ENCODE data around the gene HTT. TPM values are rescaled to one million over a fixed set of nuclear protein-coding genes. Genes with fewer than 3 reads are reported as not detected.

HTT gene
- total RNA-seq, 2 donors from 2014 or later = 18.1 to 30.5 TPM

- no peaks in the 10 kb centered on the region for H3K36me3 ChIP-seq
- H3K27me3 ChIP-seq = no peaks in the 10 kb centered on the region
- H3K9me3 ChIP-seq = no peaks in the 10 kb centered on the region
- no peak overlapping the region for H3K27ac ChIP-seq
- no peak overlapping the region for H3K4me3 ChIP-seq
- H3K4me1 ChIP-seq = no peaks in the 10 kb centered on the region
- TF ChIP-seq CTCF (IDR thresholded peaks at IDR 0.05) = no peak
- no peak for DNase-seq (ENCODE audit: low spot score)
Observed at GRCh38 chr4:3250956-3251690, 176.6 kb downstream of the HTT start.

GRCh38 chr4:3251691-3252479, 177.4 kb downstream of the HTT start:
- H3K27me3 ChIP-seq = no peaks in the 10 kb centered on the region
- H3K36me3 ChIP-seq = no peaks in the 10 kb centered on the region
- H3K9me3 ChIP-seq = no peaks in the 10 kb centered on the region
- H3K4me3 ChIP-seq = no peak overlapping the region
- no peak overlapping the region for H3K27ac ChIP-seq
- no peak for TF ChIP-seq CTCF (IDR thresholded peaks at IDR 0.05)
- DNase-seq (ENCODE audit: low spot score) = no peak
- H3K4me1 ChIP-seq = no peaks in the 10 kb centered on the region

GRCh38 chr4:3252480-3252828, 178.0 kb downstream of the HTT start:
- no peaks in the 10 kb centered on the region for H3K27me3 ChIP-seq
- H3K4me1 ChIP-seq = no peaks in the 10 kb centered on the region
- DNase-seq (ENCODE audit: low spot score) = no peak
- H3K4me3 ChIP-seq = no peak overlapping the region
- H3K9me3 ChIP-seq = no peaks in the 10 kb centered on the region
- TF ChIP-seq CTCF (IDR thresholded peaks at IDR 0.05) = no peak
- no peak overlapping the region for H3K27ac ChIP-seq
- no peaks in the 10 kb centered on the region for H3K36me3 ChIP-seq

GRCh38 chr4:3252831-3253641, 178.6 kb downstream of the HTT start:
- Histone ChIP-seq H3K36me3 (no peaks in the 10 kb centered on the region), H3K27me3 (no peaks in the 10 kb centered on the region), H3K4me1 (no peaks in the 10 kb centered on the region), H3K4me3 (no peak overlapping the region), H3K9me3 (no peaks in the 10 kb centered on the region), H3K27ac (no peak overlapping the region)
- DNase-seq (ENCODE audit: low spot score) = no peak
- no peak for TF ChIP-seq CTCF (IDR thresholded peaks at IDR 0.05)

- no peak overlapping the region for H3K27ac ChIP-seq
- no peak overlapping the region for H3K4me3 ChIP-seq
- H3K4me1 ChIP-seq = no peaks in the 10 kb centered on the region
- DNase-seq (ENCODE audit: low spot score) = no peak
- H3K27me3 ChIP-seq = no peaks in the 10 kb centered on the region
- H3K9me3 ChIP-seq = no peaks in the 10 kb centered on the region
- H3K36me3 ChIP-seq = no peaks in the 10 kb centered on the region
- TF ChIP-seq CTCF (IDR thresholded peaks at IDR 0.05) = no peak
Observed at GRCh38 chr4:3253808-3254207, 179.3 kb downstream of the HTT start.
